NCI-H82 (cell line): ENCODE measurements around the gene ADH1B.
"Not testable (repeated sequence)": the region's sequence is repeated elsewhere in the genome, so short reads cannot be mapped to it uniquely, and the experiment has no call there.

Experiments used
- DNase-seq: peaks from one replicate; lab custom pipeline; 2025; lab: John Stamatoyannopoulos, UW

The ADH1B gene

DNA sequence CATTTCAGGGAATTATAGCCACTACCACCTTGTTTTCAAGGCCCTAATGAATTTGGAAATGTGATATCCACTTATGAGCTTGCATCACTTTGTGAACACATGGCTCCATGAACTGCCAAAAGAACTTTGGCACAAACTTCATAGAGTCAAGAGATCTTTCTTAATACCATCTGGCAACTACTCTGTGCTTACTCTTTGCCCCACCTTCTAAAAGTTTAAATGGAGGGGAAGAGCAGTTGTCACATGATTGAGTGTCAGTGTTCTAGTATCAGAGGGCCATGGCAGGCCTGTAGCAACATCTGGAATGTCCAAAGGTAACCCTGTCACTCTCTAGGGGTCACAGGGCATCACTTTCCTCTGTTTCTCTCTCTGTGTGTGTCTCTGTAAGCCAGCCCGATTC lies 2.6 kb upstream of the ADH1B start:
- DNase-seq: no peak

GRCh38 chr4:99317811-99318210 lies 3.4 kb downstream of the ADH1B start:
- DNase-seq: not testable (repeated sequence)

DNA sequence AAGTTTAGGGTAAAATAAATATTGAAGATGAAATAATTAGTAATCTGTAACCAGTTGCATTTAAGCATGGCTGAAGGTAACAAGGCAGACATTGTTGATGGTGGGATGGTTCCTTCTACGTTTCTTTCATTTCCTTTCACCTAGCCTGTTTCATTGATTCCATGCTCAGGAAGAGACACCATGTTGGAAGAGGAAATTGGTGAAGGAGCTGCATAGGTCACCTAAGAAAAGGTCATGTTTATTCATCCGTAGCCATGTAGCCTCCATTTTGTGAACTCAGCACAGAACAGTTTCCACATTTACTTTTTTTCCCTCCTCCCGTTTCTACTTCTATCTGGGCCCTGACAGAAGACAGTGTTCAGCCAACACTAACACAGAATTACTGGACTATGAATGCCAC lies 3.8 kb downstream of the ADH1B start:
- no peak for DNase-seq

DNA sequence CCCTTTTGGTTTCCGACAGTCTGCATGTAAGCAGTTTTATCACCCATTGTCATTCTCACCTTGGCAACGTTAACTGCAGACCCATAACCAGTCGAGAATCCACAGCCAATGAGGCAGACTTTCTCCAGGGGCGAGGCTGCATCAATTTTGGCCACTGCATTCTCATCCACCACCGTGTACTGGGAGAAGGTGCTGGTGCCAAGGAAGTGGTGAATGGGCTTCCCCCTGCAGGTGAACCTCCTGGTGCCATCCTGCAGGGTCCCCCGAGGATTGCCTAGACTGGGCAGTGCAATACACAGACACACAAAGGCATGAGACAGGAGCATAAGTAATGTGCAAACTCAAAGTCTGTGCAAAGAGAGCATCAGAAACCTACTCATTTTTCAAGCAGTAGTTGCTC lies 5.4 kb downstream of the ADH1B start:
- DNase-seq: no peak

GRCh38 chr4:99314211-99314610 lies 7.0 kb downstream of the ADH1B start:
- DNase-seq: no peak

- no peak for DNase-seq
Observed at GRCh38 chr4:99310389-99310788, 10.8 kb downstream of the ADH1B start.

DNA sequence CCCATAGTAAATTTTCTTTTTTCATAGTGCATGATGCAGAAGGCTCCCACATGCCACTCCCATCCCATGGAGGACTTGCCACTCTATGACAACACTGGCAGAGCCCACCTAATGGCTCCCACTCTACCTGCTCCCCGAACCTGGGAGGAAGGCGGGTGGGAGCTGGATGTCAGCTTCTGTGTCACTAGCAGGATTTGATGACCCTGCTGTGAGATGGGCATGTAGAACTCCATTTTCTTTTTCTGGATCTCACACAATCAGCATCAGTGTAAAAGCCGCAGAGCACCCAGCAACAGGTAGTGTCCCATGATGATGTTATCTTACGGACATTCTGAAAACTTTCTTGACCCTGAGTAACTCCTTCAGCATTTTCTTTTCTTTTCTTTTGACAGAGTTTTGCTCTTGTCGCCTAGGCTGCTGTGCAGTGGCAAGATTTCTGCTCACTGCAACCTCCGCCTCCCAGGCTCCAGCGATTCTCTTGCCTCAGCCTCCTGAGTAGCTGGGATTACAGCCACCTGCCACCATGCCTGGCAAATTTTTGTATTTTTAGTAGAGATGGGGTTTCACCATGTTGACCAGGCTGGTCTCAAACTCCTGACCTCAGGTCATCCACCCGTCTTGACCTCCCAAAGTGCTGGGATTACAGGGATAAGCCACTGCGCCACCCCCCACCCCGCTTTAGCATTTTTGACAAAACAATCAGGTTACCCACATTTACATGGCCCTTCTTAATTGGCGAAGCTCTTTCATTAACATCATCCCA lies 15.4 kb downstream of the ADH1B start:
- peak; percentile 31 for DNase-seq

- no peak for DNase-seq
Observed at GRCh38 chr4:99301376-99302164, 19.6 kb downstream of the ADH1B start.

DNA sequence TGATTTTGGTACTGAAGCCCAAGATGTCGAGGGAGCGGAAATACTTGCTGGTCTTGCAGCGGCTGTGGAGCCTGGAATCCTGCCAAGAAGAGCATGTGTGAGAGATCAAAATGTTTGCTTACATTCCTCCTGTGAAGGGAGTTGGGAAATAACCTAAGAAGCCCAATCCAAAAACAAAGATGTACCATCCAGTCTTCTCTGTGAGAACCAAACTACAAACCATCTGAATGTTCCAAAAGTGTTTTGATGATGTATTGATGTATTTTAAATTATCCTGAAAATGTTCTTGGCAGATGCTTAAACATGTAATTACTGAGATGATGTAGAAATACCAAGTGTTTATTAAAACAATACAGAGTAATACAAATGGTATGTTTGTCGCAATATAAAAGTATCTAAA lies 20.3 kb downstream of the ADH1B start:
- DNase-seq: peak; percentile 81

DNA sequence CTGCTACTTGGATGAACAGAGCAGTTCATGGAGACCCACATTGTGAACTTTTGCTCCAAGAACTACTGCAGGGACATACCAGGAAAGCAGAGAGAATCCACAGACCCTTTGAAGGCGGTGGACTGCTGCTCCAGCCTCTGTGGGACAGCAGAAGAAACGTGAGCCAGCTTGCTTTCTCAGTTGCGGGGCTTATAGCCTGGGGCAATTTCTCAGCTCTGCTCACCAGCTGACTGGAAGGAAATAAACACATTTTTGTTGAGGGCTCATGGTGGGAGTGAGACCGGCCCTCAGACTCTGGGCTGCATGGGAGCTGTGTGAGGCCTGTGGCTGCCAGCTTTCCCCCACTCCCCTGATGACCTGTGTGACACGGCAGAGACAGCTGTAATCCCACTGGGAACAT lies 27.8 kb downstream of the ADH1B start:
- no peak for DNase-seq

GRCh38 chr4:99290848-99291786 lies 30.1 kb downstream of the ADH1B start, which contains the start of gene ADH1A:
Gene ADH1A (minus strand): TSS chr4:99290985. CDS start chr4:99290914, 71 bp downstream.
- DNase-seq: no peak

GRCh38 chr4:99285387-99285786 lies 35.8 kb downstream of the ADH1B start:
- DNase-seq: no peak

GRCh38 chr4:99282731-99283130 lies 38.5 kb downstream of the ADH1B start:
- peak; percentile 5 for DNase-seq

DNA sequence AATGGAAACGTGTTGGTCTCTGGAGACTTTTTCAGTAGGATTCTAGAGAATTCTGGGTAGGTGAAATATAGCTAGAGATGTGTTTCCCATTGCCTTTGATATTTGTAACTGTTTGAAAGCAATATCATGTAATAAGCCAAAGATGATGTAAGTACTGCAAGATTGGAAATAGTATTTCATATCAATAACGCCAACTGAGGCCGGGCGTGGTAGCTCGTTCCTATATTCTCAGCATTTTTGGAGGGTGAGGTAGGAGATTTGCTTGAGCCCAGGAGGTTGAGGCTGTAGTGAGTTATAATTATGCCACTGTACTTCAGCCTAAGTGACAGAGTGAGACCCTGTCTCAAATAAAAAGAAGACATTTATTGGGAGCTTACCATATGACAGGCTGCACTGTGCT lies 39.9 kb downstream of the ADH1B start:
- no peak for DNase-seq

GRCh38 chr4:99276417-99276816 lies 44.8 kb downstream of the ADH1B start:
- no peak for DNase-seq

DNA sequence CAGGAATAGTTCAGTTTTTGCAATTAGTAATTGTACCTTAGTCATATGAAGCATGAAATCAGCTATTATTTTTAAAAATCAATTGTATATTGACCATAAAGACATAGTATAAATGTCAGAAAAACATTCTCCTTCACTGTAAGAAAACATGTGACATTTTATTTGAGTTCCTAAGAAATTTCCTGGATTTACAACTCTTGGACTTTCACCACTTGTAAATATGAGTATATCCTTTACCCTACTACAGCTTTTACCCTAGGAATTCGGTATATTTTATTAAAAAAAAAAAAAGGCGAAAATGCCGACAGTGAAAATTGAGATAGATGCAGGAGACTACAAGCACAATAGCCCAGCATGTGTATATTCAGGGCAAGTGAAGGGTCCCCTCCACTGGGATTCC lies 45.3 kb downstream of the ADH1B start:
- DNase-seq: no peak

DNA sequence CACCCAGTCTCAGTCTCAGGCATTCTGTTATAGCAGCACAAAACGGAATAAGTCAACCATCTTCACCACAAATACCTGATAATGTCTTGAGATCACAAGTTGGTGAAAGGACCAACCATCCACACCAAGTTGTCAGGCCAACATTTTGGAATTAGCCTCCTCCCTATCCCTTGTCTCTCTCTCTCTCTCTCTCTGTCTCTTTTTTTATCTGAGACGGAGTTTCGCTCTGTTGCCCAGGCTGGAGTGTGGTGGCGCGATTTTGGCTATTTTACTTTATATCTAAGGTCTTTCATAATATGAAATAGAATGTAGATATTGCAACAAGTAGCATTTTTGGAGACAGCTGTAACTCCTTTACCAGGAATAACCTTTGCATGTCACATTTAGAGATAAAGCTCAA lies 46.2 kb downstream of the ADH1B start:
- DNase-seq: no peak

DNA sequence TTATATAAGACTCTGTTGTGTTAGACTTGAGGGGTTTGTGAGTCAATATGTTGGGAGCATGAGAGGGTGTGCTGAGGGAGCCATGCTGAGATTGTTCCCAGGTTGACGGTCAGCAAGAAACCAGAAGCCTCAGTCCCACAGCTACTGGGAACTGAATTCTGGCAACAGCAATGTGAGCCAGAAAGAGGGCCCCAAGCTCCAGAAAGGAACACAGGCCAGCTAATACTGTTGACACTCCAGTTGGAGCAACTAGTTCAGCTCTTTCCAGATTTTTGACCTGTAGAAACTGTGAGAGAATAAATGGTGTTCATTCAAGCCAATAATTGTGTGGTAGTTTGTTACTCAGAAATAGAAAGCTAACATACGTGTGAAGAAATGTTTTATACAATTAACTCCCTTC lies 47.5 kb downstream of the ADH1B start:
- DNase-seq: no peak

DNA sequence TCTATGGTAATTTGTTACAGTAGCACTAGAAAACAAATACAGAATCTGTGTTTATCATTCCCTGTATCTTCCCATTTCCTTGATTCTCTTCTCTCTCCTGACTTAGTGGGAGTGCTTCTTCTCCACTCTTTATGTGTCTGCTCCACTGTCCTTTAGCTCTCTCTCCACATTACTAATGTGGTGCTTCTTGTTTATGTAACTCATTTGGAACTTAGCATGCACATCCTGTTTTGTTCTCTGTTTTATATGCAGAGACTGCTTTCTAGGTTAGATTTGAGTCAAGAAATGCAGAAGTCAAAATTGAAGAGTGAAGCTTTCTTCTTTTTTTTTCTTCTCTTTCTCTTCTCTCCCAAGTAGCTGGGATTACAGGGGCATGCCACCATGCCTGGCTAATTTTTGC lies 56.3 kb downstream of the ADH1B start:
- DNase-seq: no peak
